Adipocyte (in vitro differentiated cells): Measurements from ENCODE around the gene MTF2.

Experiments used
- DNase-seq: peaks from one replicate; pipeline ENCODE4 v3.0.0-alpha.2; 2015; ENCODE audit warnings: low read depth
- H3K27me3 ChIP-seq: replicated peaks from 2 replicates; pipeline ENCODE4 v1.7.0; 2013; ENCODE audit warnings: mild to moderate bottlenecking, low read length, moderate library complexity; ENCODE audit not compliant: control insufficient read depth, insufficient read depth
- H3K36me3 ChIP-seq: 2 replicates; pipeline ENCODE4 v1.7.0; 2013; ENCODE audit warnings: low read length, mild to moderate bottlenecking, moderate library complexity; ENCODE audit not compliant: control insufficient read depth, insufficient read depth, severe bottlenecking
- H3K4me1 ChIP-seq: 2 replicates; pipeline ENCODE4 v1.7.0; 2013; ENCODE audit warnings: mild to moderate bottlenecking, low read length, moderate library complexity; ENCODE audit not compliant: control insufficient read depth, insufficient read depth
- H3K4me3 ChIP-seq: 2 replicates; pipeline ENCODE4 v1.7.0; 2013; ENCODE audit warnings: mild to moderate bottlenecking, low read length, moderate library complexity
- H3K9ac ChIP-seq: 2 replicates; pipeline ENCODE4 v1.7.0; 2013; ENCODE audit warnings: mild to moderate bottlenecking, low read length, moderate library complexity
- H3K9me3 ChIP-seq: 2 replicates; pipeline ENCODE4 v1.7.0; 2013; ENCODE audit warnings: mild to moderate bottlenecking, low read length, moderate library complexity; ENCODE audit not compliant: control insufficient read depth

MTF2 gene

GRCh38 chr1:93083979-93084378 lies 4.9 kb downstream of the MTF2 start:
- Histone ChIP-seq H3K36me3 (peaks cover 7% of the 10 kb centered on the region), H3K27me3 (no peaks in the 10 kb centered on the region), H3K9me3 (no peaks in the 10 kb centered on the region), H3K4me3 (no peak overlapping the region), H3K9ac (no peak overlapping the region), H3K4me1 (peaks cover 20% of the 10 kb centered on the region)
- DNase-seq, result no peak

GRCh38 chr1:93087532-93087931 lies 8.4 kb downstream of the MTF2 start:
- H3K27me3 ChIP-seq, result no peaks in the 10 kb centered on the region
- H3K9ac ChIP-seq, result no peak overlapping the region
- no peaks in the 10 kb centered on the region for H3K4me1 ChIP-seq
- H3K9me3 ChIP-seq, result no peaks in the 10 kb centered on the region
- no peak for DNase-seq
- H3K36me3 ChIP-seq, result peaks cover 7% of the 10 kb centered on the region
- H3K4me3 ChIP-seq, result no peak overlapping the region

- Histone ChIP-seq H3K4me3 (no peak overlapping the region), H3K4me1 (no peaks in the 10 kb centered on the region), H3K9me3 (no peaks in the 10 kb centered on the region), H3K36me3 (no peaks in the 10 kb centered on the region), H3K27me3 (no peaks in the 10 kb centered on the region), H3K9ac (no peak overlapping the region)
- no peak for DNase-seq
Observed at GRCh38 chr1:93093332-93094006, 14.4 kb downstream of the MTF2 start.

GRCh38 chr1:93095804-93096585 lies 16.9 kb downstream of the MTF2 start:
- DNase-seq, result no peak
- Histone ChIP-seq H3K9me3 (no peaks in the 10 kb centered on the region), H3K27me3 (no peaks in the 10 kb centered on the region)

GRCh38 chr1:93102142-93102541 lies 23.1 kb downstream of the MTF2 start:
- H3K4me3 ChIP-seq, result no peak overlapping the region
- H3K27me3 ChIP-seq, result no peaks in the 10 kb centered on the region
- H3K9me3 ChIP-seq, result no peaks in the 10 kb centered on the region
- H3K9ac ChIP-seq, result no peak overlapping the region
- H3K36me3 ChIP-seq, result no peaks in the 10 kb centered on the region
- H3K4me1 ChIP-seq, result no peaks in the 10 kb centered on the region
- no peak for DNase-seq

More at GRCh38 chr1:93095804-93096585, 16.9 kb downstream of the MTF2 start:
- Histone ChIP-seq H3K9ac (no peak overlapping the region), H3K36me3 (no peaks in the 10 kb centered on the region), H3K4me3 (no peak overlapping the region), H3K4me1 (no peaks in the 10 kb centered on the region)

- no peak for DNase-seq
- Histone ChIP-seq H3K9ac (no peak overlapping the region), H3K9me3 (peaks cover 4% of the 10 kb centered on the region), H3K36me3 (no peaks in the 10 kb centered on the region), H3K27me3 (no peaks in the 10 kb centered on the region), H3K4me1 (peaks cover 3% of the 10 kb centered on the region), H3K4me3 (no peak overlapping the region)
Observed at GRCh38 chr1:93106226-93106625, 27.1 kb downstream of the MTF2 start.

- Histone ChIP-seq H3K9me3 (peaks cover 4% of the 10 kb centered on the region), H3K9ac (no peak overlapping the region), H3K4me3 (no peak overlapping the region), H3K27me3 (no peaks in the 10 kb centered on the region), H3K36me3 (no peaks in the 10 kb centered on the region), H3K4me1 (peaks cover 12% of the 10 kb centered on the region)
- DNase-seq, result no peak
Observed at GRCh38 chr1:93107395-93107794, 28.3 kb downstream of the MTF2 start.

- Histone ChIP-seq H3K9ac (no peak overlapping the region), H3K27me3 (no peaks in the 10 kb centered on the region), H3K4me1 (peaks cover 12% of the 10 kb centered on the region), H3K36me3 (no peaks in the 10 kb centered on the region), H3K9me3 (peaks cover 4% of the 10 kb centered on the region), H3K4me3 (no peak overlapping the region)
- DNase-seq, result no peak
Observed at GRCh38 chr1:93108335-93108734, 29.3 kb downstream of the MTF2 start.

GRCh38 chr1:93109578-93109977 lies 30.5 kb downstream of the MTF2 start:
- Histone ChIP-seq H3K9ac (no peak overlapping the region), H3K36me3 (no peaks in the 10 kb centered on the region), H3K4me3 (no peak overlapping the region), H3K4me1 (peaks cover 12% of the 10 kb centered on the region), H3K27me3 (no peaks in the 10 kb centered on the region), H3K9me3 (peaks cover 4% of the 10 kb centered on the region)
- DNase-seq, result no peak

- peaks cover 6% of the 10 kb centered on the region for H3K36me3 ChIP-seq
- DNase-seq, result no peak
Observed at GRCh38 chr1:93111065-93111464, 32.0 kb downstream of the MTF2 start.

GRCh38 chr1:93111561-93111960 lies 32.5 kb downstream of the MTF2 start:
- Histone ChIP-seq H3K4me3 (no peak overlapping the region), H3K4me1 (peaks cover 12% of the 10 kb centered on the region), H3K27me3 (no peaks in the 10 kb centered on the region), H3K36me3 (peaks cover 11% of the 10 kb centered on the region), H3K9ac (peak overlapping the region; percentile 38), H3K9me3 (peaks cover 4% of the 10 kb centered on the region)
- peak; percentile 21 for DNase-seq

More at GRCh38 chr1:93111065-93111464, 32.0 kb downstream of the MTF2 start:
- peaks cover 4% of the 10 kb centered on the region for H3K9me3 ChIP-seq
- H3K4me3 ChIP-seq, result no peak overlapping the region
- H3K9ac ChIP-seq, result peak overlapping the region; percentile 38
- H3K4me1 ChIP-seq, result peaks cover 12% of the 10 kb centered on the region
- no peaks in the 10 kb centered on the region for H3K27me3 ChIP-seq
